GM21717 (cell line): ENCODE results near the gene ZNF431.
"Not testable (repeated sequence)": the region's sequence is repeated elsewhere in the genome, so short reads cannot be mapped to it uniquely, and the experiment has no call there.

Experiments
- ATAC-seq: cut with Tn5 transposase; IDR thresholded peaks from one replicate; pipeline ENCODE4 v1.9.1; 2021; ENCODE audit warnings: mild to moderate bottlenecking, moderate library complexity; ENCODE audit not compliant: unreplicated experiment

The ZNF431 gene

GRCh38 chr19:21143428-21143827 lies 1.6 kb downstream of the ZNF431 start:
- no peak for ATAC-seq

GRCh38 chr19:21143854-21144253 lies 2.0 kb downstream of the ZNF431 start:
- no peak for ATAC-seq

- no peak for ATAC-seq
Measured at GRCh38 chr19:21147540-21147939, 5.7 kb downstream of the ZNF431 start.

- ATAC-seq, result no peak
Measured at GRCh38 chr19:21148681-21149080, 6.8 kb downstream of the ZNF431 start.

GRCh38 chr19:21149877-21150276 lies 8.0 kb downstream of the ZNF431 start:
- no peak for ATAC-seq

GRCh38 chr19:21151460-21151859 lies 9.6 kb downstream of the ZNF431 start:
- no peak for ATAC-seq

- no peak for ATAC-seq
Measured at GRCh38 chr19:21158523-21159135, 16.8 kb downstream of the ZNF431 start.

GRCh38 chr19:21164541-21164940 lies 22.7 kb downstream of the ZNF431 start:
- no peak for ATAC-seq

GRCh38 chr19:21166436-21166835 lies 24.6 kb downstream of the ZNF431 start:
- no peak for ATAC-seq

GRCh38 chr19:21197590-21198295 lies 55.9 kb downstream of the ZNF431 start:
- ATAC-seq, result no peak

GRCh38 chr19:21202865-21203494 lies 61.1 kb downstream of the ZNF431 start:
- no peak for ATAC-seq

GRCh38 chr19:21210037-21210621 lies 68.3 kb downstream of the ZNF431 start:
- no peak for ATAC-seq

GRCh38 chr19:21221693-21222092 lies 79.9 kb downstream of the ZNF431 start:
- ATAC-seq, result no peak

GRCh38 chr19:21229938-21230337 lies 88.1 kb downstream of the ZNF431 start:
- not testable (repeated sequence) for ATAC-seq

GRCh38 chr19:21233691-21234090 lies 91.9 kb downstream of the ZNF431 start:
- no peak for ATAC-seq

- not testable (repeated sequence) for ATAC-seq
Measured at GRCh38 chr19:21236751-21237150, 94.9 kb downstream of the ZNF431 start.

GRCh38 chr19:21238670-21239069 lies 96.8 kb downstream of the ZNF431 start:
- ATAC-seq, result no peak
